ENCODE data around the gene MEGF11. TPM values are rescaled to one million over a fixed set of nuclear protein-coding genes. Genes with fewer than 3 reads are reported as not detected.

MEGF11 gene
- total RNA-seq, 5 donors from 2014 or later (not counting 1 experiment from before 2014, with no cell fraction given), result 0.20 TPM; not detected in 4

GRCh38 chr15:65918945-65919344 is 334.6 kb downstream of the MEGF11 start:
- H3K27ac Mint-ChIP-seq, result no peak overlapping the region
- H3K36me3 Mint-ChIP-seq, result peaks cover 5% of the 10 kb centered on the region
- Histone ChIP-seq H3K9me3 (no peaks in the 10 kb centered on the region), H3K27me3 (replicated peaks in 1 of 2; ENCODE audit: control insufficient read depth in 2 of 2, extremely low read depth in 1 of 2, insufficient read depth in 2 of 2, low read length in 1 of 2) (no peaks in the 10 kb centered on the region), H3K4me3 (ENCODE audit: control insufficient read depth in 1 of 2, extremely low read depth in 1 of 2, low read length in 1 of 2) (no peak overlapping the region), H3K27ac (ENCODE audit: low read length) (no peak overlapping the region), H3K36me3 (ENCODE audit: control insufficient read depth in 2 of 2, extremely low read depth in 1 of 2, insufficient read depth in 1 of 2, low read length in 1 of 2) (no peaks in the 10 kb centered on the region), H3K4me1 (ENCODE audit: control insufficient read depth in 1 of 2, extremely low read depth in 1 of 2, insufficient read depth in 2 of 2, low read length in 2 of 2) (peaks cover 0 to 6% of the 10 kb centered on the region in 2 experiments)
- no peak for ATAC-seq (replicated peaks in 1 of 4)
- no peaks in the 10 kb centered on the region for H3K27me3 Mint-ChIP-seq
- POLR2A ChIA-PET, result no interaction called here
- DNase-seq, result no peak
- peaks cover 5 to 25% (median 19%) of the 10 kb centered on the region in 3 donors for H3K4me1 Mint-ChIP-seq
- WGBS (ENCODE audit: insufficient coverage), result no CpG with 5 or more reads among the region's 5 CpGs
- CTCF ChIA-PET, result no interaction called here
- H3K9me3 Mint-ChIP-seq, result no peaks in the 10 kb centered on the region
- no peak overlapping the region for H3K4me3 Mint-ChIP-seq

GRCh38 chr15:65918357-65918920 is 335.1 kb downstream of the MEGF11 start:
- no peak overlapping the region for H3K4me3 Mint-ChIP-seq
- peaks cover 5 to 25% (median 19%) of the 10 kb centered on the region in 3 donors for H3K4me1 Mint-ChIP-seq
- H3K27me3 Mint-ChIP-seq, result no peaks in the 10 kb centered on the region
- peaks cover 5% of the 10 kb centered on the region for H3K36me3 Mint-ChIP-seq
- Histone ChIP-seq H3K27ac (ENCODE audit: low read length) (no peak overlapping the region), H3K36me3 (ENCODE audit: control insufficient read depth in 2 of 2, extremely low read depth in 1 of 2, insufficient read depth in 1 of 2, low read length in 1 of 2) (no peaks in the 10 kb centered on the region), H3K27me3 (replicated peaks in 1 of 2; ENCODE audit: control insufficient read depth in 2 of 2, extremely low read depth in 1 of 2, insufficient read depth in 2 of 2, low read length in 1 of 2) (no peaks in the 10 kb centered on the region), H3K9me3 (no peaks in the 10 kb centered on the region), H3K4me3 (ENCODE audit: control insufficient read depth in 1 of 2, extremely low read depth in 1 of 2, low read length in 1 of 2) (no peak overlapping the region), H3K4me1 (ENCODE audit: control insufficient read depth in 1 of 2, extremely low read depth in 1 of 2, insufficient read depth in 2 of 2, low read length in 2 of 2) (peaks cover 0 to 6% of the 10 kb centered on the region in 2 experiments)
- DNase-seq (no peak), ATAC-seq (replicated peaks in 1 of 4) (no peak)
- POLR2A ChIA-PET, result interaction anchor here in 1 of 2 donors (0.6 kb wide), 1 partner anchor 34 kb away, joined by 3 read pairs; no protein-coding TSS in a partner anchor
- H3K27ac Mint-ChIP-seq, result no peak overlapping the region
- WGBS (ENCODE audit: insufficient coverage), result 100% methylated on average over 2 of the region's 3 CpGs
- H3K9me3 Mint-ChIP-seq, result no peaks in the 10 kb centered on the region
- CTCF ChIA-PET, result interaction anchor here in 1 of 2 donors (0.5 kb wide), 1 partner anchor 123 kb away, joined by 3 read pairs; no protein-coding TSS in a partner anchor

GRCh38 chr15:65917936-65918335 is 335.6 kb downstream of the MEGF11 start:
- WGBS (ENCODE audit: insufficient coverage), result 100% methylated on average over 3 of the region's 4 CpGs
- Histone ChIP-seq H3K4me3 (ENCODE audit: control insufficient read depth in 1 of 2, extremely low read depth in 1 of 2, low read length in 1 of 2) (no peak overlapping the region), H3K27ac (ENCODE audit: low read length) (no peak overlapping the region), H3K27me3 (replicated peaks in 1 of 2; ENCODE audit: control insufficient read depth in 2 of 2, extremely low read depth in 1 of 2, insufficient read depth in 2 of 2, low read length in 1 of 2) (no peaks in the 10 kb centered on the region), H3K4me1 (ENCODE audit: control insufficient read depth in 1 of 2, extremely low read depth in 1 of 2, insufficient read depth in 2 of 2, low read length in 2 of 2) (peaks cover 0 to 6% of the 10 kb centered on the region in 2 experiments), H3K9me3 (no peaks in the 10 kb centered on the region), H3K36me3 (ENCODE audit: control insufficient read depth in 2 of 2, extremely low read depth in 1 of 2, insufficient read depth in 1 of 2, low read length in 1 of 2) (no peaks in the 10 kb centered on the region)
- Mint-ChIP-seq H3K27me3 (no peaks in the 10 kb centered on the region), H3K36me3 (peaks cover 5% of the 10 kb centered on the region), H3K4me3 (no peak overlapping the region), H3K4me1 (peaks cover 5 to 25% (median 19%) of the 10 kb centered on the region in 3 donors), H3K27ac (no peak overlapping the region), H3K9me3 (no peaks in the 10 kb centered on the region)
- no peak for DNase-seq
- ChIA-PET POLR2A (interaction anchor here (0.5 to 0.6 kb wide), 2 partner anchors 12 to 34 kb away, joined by 3 to 5 read pairs; no protein-coding TSS in a partner anchor), CTCF (interaction anchor here in 1 of 2 donors (0.5 kb wide), 1 partner anchor 122 kb away, joined by 3 read pairs; no protein-coding TSS in a partner anchor)
- no peak for ATAC-seq (replicated peaks in 1 of 4)

GRCh38 chr15:65917407-65917756 is 336.2 kb downstream of the MEGF11 start:
- ChIA-PET POLR2A (interaction anchor here in 1 of 2 donors (0.6 kb wide), 1 partner anchor 26 kb away, joined by 3 read pairs; no protein-coding TSS in a partner anchor), CTCF (no interaction called here)
- Histone ChIP-seq H3K4me1 (ENCODE audit: control insufficient read depth in 1 of 2, extremely low read depth in 1 of 2, insufficient read depth in 2 of 2, low read length in 2 of 2) (peaks cover 0 to 6% of the 10 kb centered on the region in 2 experiments), H3K27ac (ENCODE audit: low read length) (no peak overlapping the region), H3K27me3 (replicated peaks in 1 of 2; ENCODE audit: control insufficient read depth in 2 of 2, extremely low read depth in 1 of 2, insufficient read depth in 2 of 2, low read length in 1 of 2) (no peaks in the 10 kb centered on the region), H3K36me3 (ENCODE audit: control insufficient read depth in 2 of 2, extremely low read depth in 1 of 2, insufficient read depth in 1 of 2, low read length in 1 of 2) (no peaks in the 10 kb centered on the region), H3K4me3 (ENCODE audit: control insufficient read depth in 1 of 2, extremely low read depth in 1 of 2, low read length in 1 of 2) (no peak overlapping the region), H3K9me3 (no peaks in the 10 kb centered on the region)
- peaks cover 5% of the 10 kb centered on the region for H3K36me3 Mint-ChIP-seq
- ATAC-seq (replicated peaks in 1 of 4) (no peak), DNase-seq (no peak)
- H3K27ac Mint-ChIP-seq, result peak overlapping the region in 1 of 2 donors; percentile 31
- no CpG with 5 or more reads among the region's 3 CpGs for WGBS (ENCODE audit: insufficient coverage)
- H3K9me3 Mint-ChIP-seq, result no peaks in the 10 kb centered on the region
- no peaks in the 10 kb centered on the region for H3K27me3 Mint-ChIP-seq
- H3K4me1 Mint-ChIP-seq, result peaks cover 5 to 25% (median 19%) of the 10 kb centered on the region in 3 donors
- H3K4me3 Mint-ChIP-seq, result no peak overlapping the region

GRCh38 chr15:65916664-65917406 is 336.7 kb downstream of the MEGF11 start:
- Histone ChIP-seq H3K4me1 (ENCODE audit: control insufficient read depth in 1 of 2, extremely low read depth in 1 of 2, insufficient read depth in 2 of 2, low read length in 2 of 2) (peaks cover 0 to 6% of the 10 kb centered on the region in 2 experiments), H3K27me3 (replicated peaks in 1 of 2; ENCODE audit: control insufficient read depth in 2 of 2, extremely low read depth in 1 of 2, insufficient read depth in 2 of 2, low read length in 1 of 2) (no peaks in the 10 kb centered on the region), H3K36me3 (ENCODE audit: control insufficient read depth in 2 of 2, extremely low read depth in 1 of 2, insufficient read depth in 1 of 2, low read length in 1 of 2) (peaks cover 4% of the 10 kb centered on the region in 2 donors), H3K9me3 (no peaks in the 10 kb centered on the region), H3K27ac (ENCODE audit: low read length) (no peak overlapping the region), H3K4me3 (ENCODE audit: control insufficient read depth in 1 of 2, extremely low read depth in 1 of 2, low read length in 1 of 2) (no peak overlapping the region)
- peak overlapping the region in 1 of 2 donors; percentile 31 for H3K27ac Mint-ChIP-seq
- DNase-seq (peak in 2 of 35 experiments; percentile 3 to 57), ATAC-seq (replicated peaks in 1 of 4) (peak; percentile 9 to 93 (median 46))
- ChIA-PET POLR2A (interaction anchor here in 1 of 2 donors (0.6 kb wide), 2 partner anchors 26 to 31 kb away, joined by 3 read pairs; no protein-coding TSS in a partner anchor), CTCF (no interaction called here)
- H3K4me1 Mint-ChIP-seq, result peaks cover 5 to 25% (median 19%) of the 10 kb centered on the region in 3 donors
- no peaks in the 10 kb centered on the region for H3K9me3 Mint-ChIP-seq
- no peak overlapping the region for H3K4me3 Mint-ChIP-seq
- WGBS (ENCODE audit: insufficient coverage), result 91% methylated on average over 10 of the region's 16 CpGs
- peaks cover 6% of the 10 kb centered on the region for H3K36me3 Mint-ChIP-seq
- no peaks in the 10 kb centered on the region for H3K27me3 Mint-ChIP-seq

GRCh38 chr15:65916041-65916663 is 337.4 kb downstream of the MEGF11 start:
- no peak for ATAC-seq (replicated peaks in 1 of 4)
- POLR2A ChIA-PET, result interaction anchor here in 1 of 2 donors (0.6 kb wide), 1 partner anchor 31 kb away, joined by 3 read pairs; no protein-coding TSS in a partner anchor
- H3K27me3 Mint-ChIP-seq, result no peaks in the 10 kb centered on the region
- Histone ChIP-seq H3K27ac (ENCODE audit: low read length) (no peak overlapping the region), H3K4me1 (ENCODE audit: control insufficient read depth in 1 of 2, extremely low read depth in 1 of 2, insufficient read depth in 2 of 2, low read length in 2 of 2) (peaks cover 0 to 6% of the 10 kb centered on the region in 2 experiments), H3K27me3 (replicated peaks in 1 of 2; ENCODE audit: control insufficient read depth in 2 of 2, extremely low read depth in 1 of 2, insufficient read depth in 2 of 2, low read length in 1 of 2) (no peaks in the 10 kb centered on the region), H3K36me3 (ENCODE audit: control insufficient read depth in 2 of 2, extremely low read depth in 1 of 2, insufficient read depth in 1 of 2, low read length in 1 of 2) (peaks cover 4 to 5% of the 10 kb centered on the region in 2 donors), H3K9me3 (no peaks in the 10 kb centered on the region), H3K4me3 (ENCODE audit: control insufficient read depth in 1 of 2, extremely low read depth in 1 of 2, low read length in 1 of 2) (no peak overlapping the region)
- CTCF ChIA-PET, result no interaction called here
- no peak overlapping the region for H3K4me3 Mint-ChIP-seq
- DNase-seq, result no peak
- 86% methylated on average over 7 of the region's 7 CpGs for WGBS (ENCODE audit: insufficient coverage)
- H3K9me3 Mint-ChIP-seq, result no peaks in the 10 kb centered on the region
- peaks cover 5 to 25% (median 19%) of the 10 kb centered on the region in 3 donors for H3K4me1 Mint-ChIP-seq
- H3K27ac Mint-ChIP-seq, result no peak overlapping the region
- H3K36me3 Mint-ChIP-seq, result peaks cover 9% of the 10 kb centered on the region

Data from T-cell (primary cell).